GM21529 (cell line): ENCODE results near the gene KCNJ16.
"Not testable (repeated sequence)": the region's sequence is repeated elsewhere in the genome, so short reads cannot be mapped to it uniquely, and the experiment has no call there.

Source experiments
- ATAC-seq: cut with Tn5 transposase; IDR thresholded peaks from one replicate; pipeline ENCODE4 v1.9.1; 2021; ENCODE audit not compliant: unreplicated experiment

The KCNJ16 gene

DNA sequence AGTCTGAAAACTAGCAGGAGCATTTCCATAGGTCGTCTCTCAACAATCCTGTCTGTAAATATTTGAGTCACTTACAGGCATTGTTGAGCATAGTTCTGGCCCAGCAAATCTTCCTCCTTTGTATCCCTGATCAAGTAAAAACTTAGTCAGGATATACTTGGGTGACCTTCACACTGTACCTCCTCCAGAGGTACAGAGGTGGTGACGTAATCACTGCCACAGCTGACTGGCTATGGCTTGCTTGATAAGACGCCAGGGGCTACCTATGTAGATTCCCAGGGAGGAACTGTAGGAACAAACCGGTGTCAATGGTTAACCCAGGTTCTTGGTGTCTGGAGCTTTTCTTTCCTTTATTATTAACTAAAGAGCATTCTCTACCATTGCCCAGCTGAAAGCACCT is at the start of gene KCNJ16:
Gene KCNJ16 (plus strand): TSS at position 270 of the 400 bp plus-strand sequence. CDS start 56,863 bp downstream, outside the sequence.
- no peak for ATAC-seq

DNA sequence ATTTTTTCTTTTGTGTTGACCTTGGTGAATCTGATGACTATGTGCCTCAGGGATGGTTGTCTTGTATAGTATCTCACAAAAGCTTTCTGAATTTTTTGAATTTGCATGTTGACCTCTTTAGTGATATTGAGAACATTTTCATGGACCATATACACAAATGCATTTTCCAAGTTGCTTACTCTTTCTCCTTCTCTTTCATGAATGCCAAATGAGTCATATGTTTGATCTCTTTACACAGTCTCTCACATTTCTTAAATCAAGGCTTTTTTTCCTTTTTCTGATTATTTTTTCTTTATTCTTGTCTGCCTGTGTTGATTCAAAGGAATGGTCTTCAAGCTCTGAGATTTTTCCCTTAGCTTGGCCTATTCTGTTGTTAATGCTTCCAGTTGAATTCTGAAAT is 46.6 kb upstream of the KCNJ16 start:
- no peak for ATAC-seq

DNA sequence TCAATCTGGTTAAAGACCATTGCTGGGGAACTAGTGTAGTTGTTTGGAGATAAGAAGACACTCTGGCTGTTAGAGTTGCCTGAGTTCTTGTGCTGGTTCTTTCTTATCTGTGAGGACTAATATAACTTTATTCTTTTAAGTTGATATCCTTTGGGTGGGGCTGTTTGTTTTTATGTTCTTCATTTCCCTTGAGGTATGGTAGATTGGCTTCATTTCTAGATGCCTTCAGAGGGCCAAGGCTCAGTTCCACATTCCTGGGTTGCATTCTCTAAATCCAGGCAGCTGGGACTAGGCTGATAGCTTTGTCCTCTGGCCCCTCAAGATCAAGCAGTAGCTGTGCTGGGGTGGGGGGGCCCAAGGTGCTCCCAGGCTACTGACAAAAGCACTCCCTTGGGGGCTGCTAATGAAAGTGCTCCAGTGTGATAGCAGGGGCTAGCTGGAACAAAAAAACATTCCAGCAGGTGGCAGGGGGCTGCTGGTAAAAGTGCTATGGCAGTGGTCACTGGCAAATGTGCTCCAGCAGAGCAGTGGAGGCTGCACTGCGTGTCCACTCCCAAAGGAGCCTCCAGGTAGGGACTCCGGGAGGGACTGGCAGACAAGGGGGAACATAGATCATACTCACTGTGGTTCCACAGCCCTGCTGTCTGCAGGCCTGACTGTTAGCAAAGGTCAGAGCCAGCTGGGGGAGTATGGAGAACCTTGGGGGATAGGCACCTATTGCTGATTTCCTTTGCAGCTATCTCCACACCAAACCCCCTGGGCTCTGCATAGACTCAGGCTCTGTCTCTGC is 45.9 kb upstream of the KCNJ16 start:
- no peak for ATAC-seq

DNA sequence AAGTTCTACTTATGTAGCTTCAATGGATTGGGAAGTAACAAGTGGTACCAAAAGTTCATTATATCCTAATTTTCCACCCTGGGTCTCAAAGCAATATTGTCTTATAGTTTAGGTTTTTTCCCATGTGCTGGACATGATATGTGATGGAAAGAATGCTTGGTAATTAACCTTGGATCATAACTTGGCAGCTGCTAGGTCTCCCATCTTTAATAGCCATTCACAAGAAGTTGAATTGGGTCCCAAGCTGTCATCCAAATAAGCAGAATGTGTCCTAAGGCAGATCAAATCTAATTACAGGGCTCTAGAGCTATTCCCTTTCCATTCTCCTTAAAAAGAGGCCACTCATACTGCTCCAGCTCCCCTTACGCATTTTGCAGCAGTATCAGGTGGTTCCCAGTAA is 44.7 kb upstream of the KCNJ16 start:
- no peak for ATAC-seq

DNA sequence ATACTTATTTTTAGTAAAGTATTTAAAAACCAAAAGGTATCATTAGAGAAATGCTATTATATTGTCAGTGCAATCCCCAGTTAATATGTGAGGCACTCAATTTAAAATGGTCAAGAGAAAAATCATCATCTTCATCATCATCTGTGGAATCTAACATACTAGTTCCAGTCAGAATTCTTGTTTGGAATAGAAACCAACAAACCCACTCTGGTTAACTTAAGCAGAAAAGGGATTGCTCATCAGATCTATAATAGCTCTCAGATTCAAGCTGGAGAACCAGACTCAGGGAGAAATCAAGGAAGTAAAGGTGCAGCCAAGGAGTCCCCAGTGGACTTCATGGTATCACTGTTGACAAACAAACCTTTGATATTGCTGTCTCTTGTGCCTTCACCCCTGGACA is 43.7 kb upstream of the KCNJ16 start:
- no peak for ATAC-seq

DNA sequence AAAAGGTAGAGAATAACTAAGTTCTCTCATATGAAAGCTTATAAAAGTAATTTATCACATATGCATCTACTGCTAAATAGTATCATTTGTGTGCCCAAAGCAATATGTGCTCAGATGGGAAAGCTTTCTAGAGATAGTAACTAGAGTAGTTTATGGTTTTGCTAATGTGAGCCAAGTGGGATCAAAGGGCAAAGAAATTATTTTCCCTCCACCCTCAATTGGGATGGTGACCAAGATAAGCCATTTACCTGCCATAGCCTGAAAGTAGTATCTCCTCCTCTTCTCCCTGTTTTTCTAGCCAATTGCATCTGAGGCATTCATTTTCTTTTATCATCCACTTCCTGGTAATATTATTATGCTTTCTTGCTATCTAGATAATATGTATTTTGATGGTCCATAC is 41.9 kb upstream of the KCNJ16 start:
- ATAC-seq: no peak

DNA sequence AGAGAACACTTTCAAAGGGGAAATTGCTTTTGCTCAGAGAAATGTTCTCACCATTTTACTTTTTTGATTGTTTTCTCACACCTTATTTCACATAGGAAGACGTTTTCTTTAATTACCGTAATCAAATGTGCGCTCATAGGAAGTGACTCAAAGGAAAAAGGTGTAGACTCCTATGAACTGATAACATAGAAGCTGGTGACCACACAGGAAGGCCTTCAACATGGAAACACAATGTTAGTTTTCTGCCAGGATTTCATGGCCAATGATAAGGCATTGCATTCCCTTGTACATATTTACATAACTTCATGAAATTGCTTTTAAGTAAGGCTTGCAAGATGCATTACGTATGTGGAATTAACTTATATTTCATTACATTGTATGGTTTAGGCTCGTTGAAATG is 40.9 kb upstream of the KCNJ16 start:
- ATAC-seq: no peak

DNA sequence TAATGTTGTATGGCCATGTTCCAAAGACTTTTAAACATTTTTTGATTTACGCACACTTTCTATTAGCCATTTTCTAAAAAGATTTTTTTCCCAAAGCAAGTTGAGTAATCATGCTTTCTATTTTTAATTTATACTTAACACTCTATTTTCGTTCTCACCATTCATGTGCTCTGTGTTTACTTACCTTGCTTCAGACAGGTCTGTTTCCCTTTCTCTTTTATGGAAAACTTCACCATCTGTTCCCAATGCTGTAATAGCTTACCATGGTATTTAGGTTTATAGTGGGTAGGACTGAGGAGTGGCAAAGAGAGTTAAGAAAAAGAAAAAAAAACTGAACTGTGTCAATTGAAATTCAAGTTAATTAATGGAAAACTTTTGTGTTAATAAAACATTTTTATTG is 37.5 kb upstream of the KCNJ16 start:
- ATAC-seq: no peak

DNA sequence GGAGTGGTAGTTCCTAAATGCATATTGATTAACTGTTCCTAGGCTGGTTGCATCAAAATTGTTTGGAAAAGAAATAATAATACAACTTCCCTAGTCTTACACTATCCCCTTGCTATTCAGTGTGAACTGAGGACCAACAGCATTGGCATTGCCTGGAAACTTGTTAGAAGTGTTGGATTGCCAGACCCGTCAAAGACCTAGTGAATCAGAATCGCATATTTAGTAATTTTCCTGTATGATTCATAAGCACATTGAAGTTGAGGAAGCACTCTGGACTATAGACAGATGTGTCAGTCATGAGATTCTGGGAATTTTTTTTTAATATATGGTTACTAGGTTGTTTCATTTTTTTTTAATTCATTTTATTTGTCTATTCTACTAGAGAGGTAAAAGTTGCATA is 34.7 kb upstream of the KCNJ16 start:
- ATAC-seq: no peak

DNA sequence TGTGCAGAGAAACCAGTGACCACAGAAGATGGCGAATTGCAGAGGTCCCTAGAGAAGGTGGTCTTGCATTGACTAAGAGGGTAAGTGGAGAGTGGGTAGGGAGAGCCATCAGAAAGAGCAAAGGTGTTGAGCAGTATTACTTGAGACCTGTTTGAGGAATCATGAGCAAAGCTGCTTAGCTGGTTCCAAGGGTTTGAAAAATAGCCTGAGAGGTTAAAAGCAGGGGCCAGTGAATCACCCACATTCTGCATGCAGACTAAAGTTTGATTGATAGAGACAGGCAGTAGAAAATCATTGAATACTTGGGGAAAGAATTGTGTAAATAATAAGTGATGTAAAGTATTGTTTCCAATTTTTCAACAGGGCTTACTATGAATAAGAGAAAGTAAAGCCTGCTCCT is 34.0 kb upstream of the KCNJ16 start:
- ATAC-seq: no peak

DNA sequence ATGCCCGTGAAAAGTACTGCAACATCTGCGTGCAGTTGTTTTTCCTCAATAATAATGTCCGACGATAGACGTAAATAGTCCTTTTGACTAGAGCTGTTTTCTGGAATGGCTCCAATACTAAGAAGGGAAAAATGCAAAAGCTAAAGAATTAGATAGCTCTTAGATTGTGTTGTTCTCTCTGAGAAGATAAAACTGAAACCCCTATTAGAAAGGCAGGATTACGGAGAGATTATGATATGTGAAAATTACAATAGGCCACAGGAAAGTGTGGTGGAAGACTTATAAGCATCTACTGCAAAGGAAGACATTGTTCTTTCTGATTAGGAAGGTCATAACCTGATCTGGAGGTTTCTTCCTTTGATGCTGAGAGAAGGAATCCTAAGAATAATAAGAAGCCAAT is 33.5 kb upstream of the KCNJ16 start:
- ATAC-seq: no peak

DNA sequence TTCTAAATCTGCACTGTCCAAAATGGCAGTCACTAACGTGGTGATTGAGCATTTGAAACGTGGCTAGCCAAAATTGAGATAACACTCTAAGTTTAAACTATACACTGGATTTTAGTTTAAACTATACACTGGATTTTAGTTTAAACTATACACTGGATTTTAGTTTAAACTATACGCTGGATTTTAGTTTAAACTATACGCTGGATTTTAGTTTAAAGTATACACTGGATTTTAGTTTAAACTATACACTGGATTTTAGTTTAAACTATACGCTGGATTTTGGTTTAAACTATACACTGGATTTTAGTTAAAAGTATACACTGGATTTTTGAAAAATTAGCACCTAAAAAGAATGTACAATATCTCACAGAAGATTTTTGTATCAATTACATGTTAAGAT is 29.2 kb upstream of the KCNJ16 start:
- not testable (repeated sequence) for ATAC-seq

DNA sequence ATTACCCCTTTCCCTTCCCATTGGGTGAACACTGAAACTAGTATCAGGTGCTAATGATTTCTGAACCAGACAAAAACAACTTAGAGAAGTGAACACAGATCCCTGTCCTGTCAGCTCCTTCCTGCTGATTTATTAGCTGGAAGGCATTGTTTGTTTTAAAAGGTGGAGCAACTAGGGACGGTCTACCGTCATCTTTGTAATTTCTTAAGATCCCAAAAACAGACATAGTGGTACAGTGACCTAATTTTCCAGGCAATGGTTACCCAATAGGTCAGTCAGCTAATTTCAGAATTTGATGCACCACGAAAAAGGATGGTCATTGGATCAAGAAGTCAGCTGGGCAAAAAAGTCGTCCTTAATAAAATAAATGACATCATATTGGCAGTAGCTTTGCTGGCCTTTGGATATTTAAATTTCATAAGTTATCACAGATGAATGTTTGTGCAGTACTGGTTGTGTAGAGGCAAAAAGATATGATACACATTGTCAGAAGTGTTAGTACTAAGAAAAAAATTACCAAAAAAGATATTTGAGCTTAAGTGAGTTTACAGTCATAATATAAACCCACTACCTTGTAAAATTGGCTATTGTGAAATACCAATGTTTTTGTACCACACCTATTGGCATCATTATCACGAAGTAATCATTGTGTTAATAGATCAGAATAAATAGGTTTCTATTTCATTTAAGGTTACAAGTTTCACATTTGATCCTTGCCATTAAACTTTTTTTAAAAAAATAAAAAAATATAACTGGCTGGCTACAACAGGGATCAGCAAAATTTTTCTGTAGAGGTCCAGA is 27.2 kb upstream of the KCNJ16 start:
- ATAC-seq: no peak

DNA sequence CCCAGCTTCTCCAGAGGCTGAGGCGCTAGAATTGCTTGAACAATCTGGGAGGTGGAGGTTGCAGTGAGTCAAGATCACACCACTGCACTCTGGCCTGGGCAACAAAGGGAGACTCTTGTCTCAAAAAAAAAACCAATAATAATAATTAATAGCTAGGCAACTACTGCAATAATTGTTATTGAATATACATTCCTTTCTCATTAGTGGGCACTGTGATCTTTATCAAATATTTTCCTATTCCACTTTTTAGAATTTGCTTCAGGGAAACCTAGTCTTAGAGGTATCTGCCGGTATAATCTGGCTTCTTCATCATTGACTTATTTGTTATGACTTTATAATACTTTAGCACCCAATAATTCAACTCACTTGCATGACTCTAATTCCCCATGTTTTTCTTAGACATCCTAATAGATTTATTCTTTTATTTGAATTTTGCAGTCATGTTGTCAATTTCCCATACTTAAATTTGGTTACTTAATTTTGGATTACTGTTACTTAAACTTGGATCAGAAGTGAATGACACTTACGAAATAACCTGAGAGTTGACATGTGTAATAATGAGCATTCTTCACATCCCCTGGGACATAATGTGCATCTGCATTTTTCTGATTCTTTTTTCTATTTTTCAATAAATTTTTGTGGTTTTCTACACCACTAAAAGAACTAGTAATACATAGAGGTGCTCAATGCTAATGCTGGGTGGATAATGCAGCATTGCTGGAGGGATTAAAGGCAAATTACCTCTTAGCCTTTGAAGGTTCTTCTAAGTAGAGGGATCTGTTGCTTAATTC is 25.0 kb upstream of the KCNJ16 start:
- no peak for ATAC-seq

DNA sequence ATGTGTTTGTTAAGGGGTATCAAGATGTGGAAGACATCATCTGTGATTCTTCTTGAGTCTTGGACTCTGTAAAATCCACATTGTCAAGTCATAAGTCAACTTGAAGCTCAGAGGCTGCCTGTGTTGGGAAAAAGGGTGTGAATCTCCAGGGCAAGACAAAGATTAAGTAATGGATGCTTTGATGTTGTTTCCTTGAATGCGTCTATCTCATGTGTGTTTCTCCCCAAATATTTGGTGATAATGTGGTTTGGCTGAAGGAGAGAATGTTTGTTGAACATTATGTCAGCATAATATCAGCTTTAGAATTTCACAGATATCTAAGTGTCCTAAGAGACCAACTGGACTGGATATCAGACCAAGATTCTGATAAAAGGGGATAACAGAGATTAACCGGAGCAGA is 24.1 kb upstream of the KCNJ16 start:
- ATAC-seq: no peak

DNA sequence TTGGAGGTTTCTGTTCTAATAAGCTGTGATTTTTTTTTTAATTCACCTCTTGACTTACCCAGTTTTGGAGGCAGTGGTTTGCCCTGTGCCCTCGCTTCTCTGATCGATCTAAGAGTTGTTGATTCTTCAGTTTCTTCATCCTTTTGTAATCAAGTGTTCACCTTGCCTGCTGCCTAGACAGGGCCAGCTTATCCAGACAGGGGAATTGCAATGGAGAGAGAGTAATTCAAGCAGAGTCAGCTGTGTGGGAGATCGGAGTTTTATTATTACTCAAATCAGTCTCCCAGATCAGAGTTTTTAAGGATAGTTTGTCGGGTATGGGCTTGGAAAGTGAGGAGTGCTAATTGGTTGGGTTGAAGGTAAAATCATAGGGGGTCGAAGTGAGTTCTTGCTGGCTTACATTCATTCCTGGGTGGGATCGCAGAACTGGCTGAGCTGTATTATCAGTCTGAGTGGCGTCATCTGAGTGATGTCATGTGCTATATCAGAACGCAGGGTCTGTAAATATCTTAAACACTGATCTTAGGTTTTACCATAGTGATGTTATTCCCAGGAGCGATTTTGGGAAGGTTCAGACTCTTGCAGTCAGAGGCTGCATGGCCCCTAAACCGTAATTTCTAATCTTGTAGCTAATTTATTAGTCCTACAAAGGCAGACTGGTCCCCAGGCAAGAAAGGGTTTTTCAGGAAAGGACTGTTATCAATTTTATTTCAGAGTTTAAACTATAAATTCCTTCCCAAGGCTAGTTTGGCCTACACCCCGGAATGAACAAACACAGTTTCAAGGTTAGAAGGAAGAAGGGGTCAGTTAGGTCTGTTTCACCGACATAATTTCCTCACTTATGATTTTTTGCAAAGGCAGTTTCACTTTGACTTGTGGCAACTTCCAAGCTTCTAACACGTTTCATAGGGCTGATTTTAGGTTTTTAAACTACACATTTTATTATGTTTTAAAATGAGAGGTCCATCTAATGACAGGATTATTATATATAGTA is 21.5 kb upstream of the KCNJ16 start:
- ATAC-seq: no peak

DNA sequence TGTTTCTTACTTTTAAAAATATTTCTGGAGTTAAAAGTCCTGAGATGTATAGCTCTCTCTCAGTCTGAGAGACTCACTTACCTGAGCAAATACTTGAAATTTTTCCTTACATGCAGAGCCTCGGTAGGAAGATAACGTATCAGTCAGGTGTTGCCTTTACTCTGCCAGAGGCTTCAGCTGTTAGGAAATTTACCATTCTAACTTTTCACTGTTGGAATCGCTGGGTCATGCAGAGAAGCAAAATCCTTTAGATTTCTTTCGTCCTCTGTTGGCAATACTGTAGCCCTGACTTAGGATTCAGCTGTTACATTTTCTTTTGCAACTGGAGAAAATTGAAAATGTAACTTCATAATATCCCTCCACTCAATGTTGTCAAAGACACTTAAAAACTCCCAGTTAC is 20.0 kb upstream of the KCNJ16 start:
- no peak for ATAC-seq

DNA sequence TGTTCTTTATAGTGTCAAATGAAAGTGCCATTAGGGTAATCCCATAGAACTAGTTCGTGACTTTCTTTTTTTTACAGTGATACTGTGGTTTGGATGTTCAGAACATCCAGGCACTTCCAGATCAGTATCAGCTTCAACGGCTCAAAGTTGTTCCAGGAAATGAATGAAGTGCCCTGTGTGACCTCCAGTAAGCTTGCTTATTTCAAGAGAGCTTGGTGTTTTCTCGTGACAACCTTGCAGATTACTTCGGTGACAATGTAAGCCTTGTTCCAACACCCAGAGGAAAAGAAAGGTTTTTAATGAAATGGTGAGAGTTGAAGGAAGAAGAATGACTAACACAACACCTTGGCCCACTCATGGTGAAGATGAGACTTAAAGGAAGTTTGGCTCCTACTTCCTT is 16.0 kb upstream of the KCNJ16 start:
- no peak for ATAC-seq

DNA sequence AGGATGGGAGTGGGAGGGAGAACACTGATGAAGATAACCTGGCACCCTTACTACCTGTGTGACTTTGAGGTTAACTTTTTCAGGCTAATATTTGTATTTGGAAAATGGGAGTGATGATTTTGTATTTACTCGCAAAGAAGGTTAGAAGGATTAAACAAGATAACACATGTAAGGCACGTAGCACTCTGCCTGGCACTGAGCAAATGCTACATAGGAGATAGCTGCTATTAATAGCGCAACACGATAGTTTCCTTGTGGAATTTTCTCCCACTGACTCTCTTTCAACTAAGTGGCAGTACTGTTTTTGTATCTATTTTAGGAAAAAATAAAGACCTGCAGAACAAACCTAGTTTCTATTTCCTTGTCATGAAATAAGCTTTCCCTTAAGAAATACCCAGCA is 15.4 kb upstream of the KCNJ16 start:
- no peak for ATAC-seq

DNA sequence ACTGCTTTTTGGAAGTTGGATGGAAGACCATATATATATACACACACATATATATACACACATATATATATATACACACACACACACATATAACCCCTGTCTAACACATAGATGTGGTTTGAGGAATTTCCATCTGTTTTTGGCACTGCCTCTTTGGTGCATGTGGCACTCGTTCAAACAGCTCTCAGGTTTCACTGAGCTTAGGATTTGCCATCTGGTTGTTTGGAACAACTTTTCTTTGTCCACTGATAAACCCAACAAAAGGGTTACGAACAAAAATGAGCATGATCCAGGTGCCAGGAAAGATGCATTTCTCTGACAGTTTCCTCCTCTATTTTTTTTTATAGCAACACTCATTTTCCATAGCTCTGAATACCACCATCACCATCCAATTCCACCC is 14.6 kb upstream of the KCNJ16 start:
- ATAC-seq: no peak
